SK-N-SH (cell line): ENCODE results near the gene SLC14A1.

Experiments
- RAD21 ChIP-seq: IDR thresholded peaks from 2 replicates; pipeline ENCODE4 v1.6.1; 2012; ENCODE audit warnings: mild to moderate bottlenecking, low read length
- TF ChIP-seq, protein P1 (sequence below): fragments of 200-600 bp; sonication (generic); IDR thresholded peaks from 2 replicates; pipeline ENCODE4 v1.6.1; 2017; ENCODE audit warnings: antibody characterized with exemption, mild to moderate bottlenecking, moderate library complexity

- TF ChIP-seq RAD21, result no peak
- TF ChIP-seq, protein P1, sequence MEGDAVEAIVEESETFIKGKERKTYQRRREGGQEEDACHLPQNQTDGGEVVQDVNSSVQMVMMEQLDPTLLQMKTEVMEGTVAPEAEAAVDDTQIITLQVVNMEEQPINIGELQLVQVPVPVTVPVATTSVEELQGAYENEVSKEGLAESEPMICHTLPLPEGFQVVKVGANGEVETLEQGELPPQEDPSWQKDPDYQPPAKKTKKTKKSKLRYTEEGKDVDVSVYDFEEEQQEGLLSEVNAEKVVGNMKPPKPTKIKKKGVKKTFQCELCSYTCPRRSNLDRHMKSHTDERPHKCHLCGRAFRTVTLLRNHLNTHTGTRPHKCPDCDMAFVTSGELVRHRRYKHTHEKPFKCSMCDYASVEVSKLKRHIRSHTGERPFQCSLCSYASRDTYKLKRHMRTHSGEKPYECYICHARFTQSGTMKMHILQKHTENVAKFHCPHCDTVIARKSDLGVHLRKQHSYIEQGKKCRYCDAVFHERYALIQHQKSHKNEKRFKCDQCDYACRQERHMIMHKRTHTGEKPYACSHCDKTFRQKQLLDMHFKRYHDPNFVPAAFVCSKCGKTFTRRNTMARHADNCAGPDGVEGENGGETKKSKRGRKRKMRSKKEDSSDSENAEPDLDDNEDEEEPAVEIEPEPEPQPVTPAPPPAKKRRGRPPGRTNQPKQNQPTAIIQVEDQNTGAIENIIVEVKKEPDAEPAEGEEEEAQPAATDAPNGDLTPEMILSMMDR, result no peak
Measured at GRCh38 chr18:45748501-45748900, 24.5 kb downstream of the SLC14A1 start.
